DMS153 treated with DMSO at 0.1 percent for 48 hours (cell line): ENCODE measurements around the gene TRPV2.
"Not testable (repeated sequence)": the region's sequence is repeated elsewhere in the genome, so short reads cannot be mapped to it uniquely, and the experiment has no call there.

ENCODE experiments used
- DNase-seq: peaks from one replicate; lab custom pipeline; 2025; ENCODE audit not compliant: unreplicated experiment; lab: John Stamatoyannopoulos, UW

TRPV2 gene

DNA sequence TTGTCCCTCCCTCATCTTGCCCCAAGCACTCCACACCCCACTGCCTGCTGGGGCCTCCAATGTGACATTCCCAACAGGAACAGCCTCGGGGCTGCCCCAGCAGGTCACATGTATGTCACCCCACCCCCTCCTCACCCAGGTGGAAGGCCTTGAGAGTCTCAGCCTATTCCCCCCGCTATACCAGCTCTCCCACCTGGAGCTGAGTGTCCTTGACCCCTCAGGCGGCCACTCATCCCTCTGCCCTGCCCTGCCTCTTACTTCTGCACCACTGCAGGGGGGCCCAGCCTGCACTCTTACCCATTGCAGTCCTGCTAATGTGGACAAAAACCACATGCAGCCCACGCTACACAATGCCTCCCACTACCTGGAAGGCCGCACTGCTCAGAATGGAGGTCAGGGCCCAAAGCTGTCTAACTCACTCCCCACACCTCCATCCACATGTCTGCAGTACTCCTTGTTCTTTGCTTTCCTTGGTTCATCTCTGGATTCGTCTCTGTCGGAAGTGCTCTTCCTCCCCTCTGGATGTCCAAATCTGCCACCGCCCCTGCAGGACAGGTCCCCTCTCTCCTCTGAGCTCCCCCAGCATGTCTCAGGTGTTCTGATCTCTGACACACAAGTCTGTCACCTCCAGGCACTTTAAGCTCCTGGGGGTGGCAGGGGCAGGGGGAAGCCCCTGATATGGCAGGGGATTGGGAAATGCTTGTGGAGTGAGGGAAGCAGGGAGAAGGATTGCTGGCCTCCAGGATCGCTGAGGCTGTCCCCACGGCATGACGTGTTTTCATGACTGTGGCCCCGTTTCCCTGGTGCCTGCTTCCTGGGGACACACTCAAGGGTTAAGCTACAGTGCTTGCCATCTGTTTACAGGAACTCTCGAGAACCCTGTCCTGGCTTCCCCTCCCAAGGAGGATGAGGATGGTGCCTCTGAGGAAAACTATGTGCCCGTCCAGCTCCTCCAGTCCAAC, 20.8 kb downstream of the TRPV2 start:
- DNase-seq: no peak

DNA sequence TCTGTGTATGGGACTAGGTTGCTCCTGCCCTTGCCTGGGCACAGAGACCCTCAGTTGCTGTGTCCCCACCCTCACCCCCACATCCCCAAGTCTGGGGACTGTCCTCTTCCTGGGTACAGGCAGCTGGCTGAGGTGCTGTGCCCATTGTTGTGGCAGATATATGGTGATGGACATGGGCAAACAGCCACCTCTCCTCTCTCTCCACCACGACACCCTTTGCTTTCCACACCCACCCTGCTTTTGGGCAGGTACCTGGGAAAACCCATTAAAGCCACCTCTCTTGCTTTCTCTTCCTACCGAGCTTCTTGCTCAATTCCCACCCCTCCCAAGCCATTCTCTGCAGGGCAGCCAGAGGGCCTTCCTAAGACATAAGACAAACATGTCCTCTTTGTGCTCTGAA, 21.7 kb downstream of the TRPV2 start:
- DNase-seq: no peak

DNA sequence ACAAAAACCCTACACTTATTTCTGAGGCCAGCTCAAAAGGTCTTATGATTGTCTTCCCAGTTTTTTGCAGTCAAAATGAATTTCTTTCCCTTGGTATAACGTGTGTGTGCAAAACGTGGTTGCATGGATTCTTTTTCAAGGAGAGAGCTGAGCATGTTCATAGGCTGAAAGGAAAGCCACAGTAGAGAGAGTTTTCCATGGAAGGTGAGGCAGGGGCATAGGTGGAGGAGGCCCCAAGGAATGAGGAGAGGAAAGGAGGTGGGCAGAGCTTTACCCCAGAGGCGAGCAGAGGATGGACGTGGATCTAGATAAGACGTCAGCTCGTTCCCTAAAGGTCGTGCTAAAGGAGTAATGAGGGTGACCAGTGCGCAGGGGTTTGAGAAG, 22.8 kb downstream of the TRPV2 start:
- no peak for DNase-seq

DNA sequence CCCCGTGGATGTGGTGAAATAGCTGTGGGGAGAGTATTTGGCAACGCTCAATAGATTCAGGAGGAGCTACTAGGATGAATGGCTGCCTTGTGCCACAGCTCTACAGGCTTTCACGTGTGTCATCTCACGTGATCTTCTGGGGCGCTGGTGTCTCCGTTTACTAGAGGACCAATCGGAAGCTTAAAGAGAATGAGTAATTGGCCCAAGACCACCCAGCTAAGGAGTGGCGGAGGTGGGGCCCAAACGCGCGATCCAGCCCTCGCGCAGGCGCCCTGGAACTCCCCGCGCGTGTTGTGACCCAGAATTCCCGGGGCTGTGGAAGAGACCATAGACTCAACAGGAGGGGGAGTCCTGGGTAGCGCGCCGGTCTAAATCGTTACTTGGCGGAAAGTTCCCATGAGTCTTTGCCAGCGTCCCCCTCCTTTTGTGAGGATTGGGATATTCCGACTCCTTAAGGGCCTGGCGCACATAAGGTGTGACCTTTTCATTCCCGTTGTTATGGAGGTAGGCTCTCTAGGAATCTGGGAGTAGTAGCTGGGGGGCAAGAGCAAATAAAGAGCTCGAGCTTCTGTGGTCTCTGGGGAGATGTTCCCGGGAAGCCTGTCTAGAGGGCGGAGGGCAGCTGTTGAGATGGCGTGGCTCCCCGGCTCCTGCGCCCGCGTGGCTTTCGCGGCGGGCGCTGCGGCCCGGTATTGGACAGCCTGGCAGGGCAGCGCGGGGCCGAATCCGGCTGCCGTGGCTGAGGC, 23.4 kb downstream of the TRPV2 start:
- DNase-seq: peak; percentile 85

DNA sequence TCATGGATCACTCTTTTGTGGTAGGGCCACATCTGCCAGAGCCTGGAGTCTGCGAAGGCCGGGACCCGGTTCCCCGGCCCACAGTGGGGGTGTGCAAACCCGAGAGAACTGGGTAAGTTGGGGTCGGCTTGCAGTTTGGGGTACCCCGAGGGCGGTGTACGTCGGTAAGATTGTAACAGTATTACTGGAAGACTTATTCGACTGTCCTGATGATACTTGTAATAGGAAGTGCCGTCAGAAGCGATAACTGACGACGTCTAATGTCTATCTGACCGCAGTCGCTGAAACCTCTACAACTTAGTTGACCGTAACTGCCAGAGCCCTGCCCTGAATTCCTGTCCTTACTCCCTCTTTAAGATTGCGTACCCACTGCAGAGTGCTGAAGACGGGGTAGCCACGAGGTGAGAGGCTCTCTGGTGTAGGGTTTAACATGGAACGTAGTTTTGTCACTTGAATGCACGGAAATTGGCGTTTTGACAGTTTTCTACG, 24.0 kb downstream of the TRPV2 start:
- no peak for DNase-seq

DNA sequence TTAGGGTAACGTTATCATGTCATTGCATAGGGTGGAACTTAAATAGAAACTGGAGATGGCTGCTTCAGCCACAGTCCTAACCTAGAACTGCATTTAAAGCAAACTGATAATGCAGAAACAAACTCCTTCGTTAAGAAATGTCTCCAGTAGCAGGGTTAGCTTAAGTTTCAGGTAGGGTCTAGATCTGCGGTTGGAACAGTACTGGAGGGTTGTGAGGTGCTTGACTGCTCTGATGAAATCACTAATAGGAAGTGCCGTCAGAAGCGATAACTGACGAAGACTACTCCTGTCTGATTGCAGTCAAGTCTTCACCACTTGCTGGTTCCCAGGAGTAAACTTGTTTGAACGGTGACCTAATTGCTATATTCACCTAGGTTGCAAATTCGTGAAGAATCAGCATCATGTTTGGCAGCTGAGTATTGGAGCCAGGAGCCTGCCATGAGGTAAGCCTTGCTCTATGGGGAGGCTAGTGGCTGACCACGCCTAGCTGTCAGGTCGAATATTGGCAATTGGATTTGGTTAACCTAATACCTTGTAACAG, 24.5 kb downstream of the TRPV2 start:
- no peak for DNase-seq

DNA sequence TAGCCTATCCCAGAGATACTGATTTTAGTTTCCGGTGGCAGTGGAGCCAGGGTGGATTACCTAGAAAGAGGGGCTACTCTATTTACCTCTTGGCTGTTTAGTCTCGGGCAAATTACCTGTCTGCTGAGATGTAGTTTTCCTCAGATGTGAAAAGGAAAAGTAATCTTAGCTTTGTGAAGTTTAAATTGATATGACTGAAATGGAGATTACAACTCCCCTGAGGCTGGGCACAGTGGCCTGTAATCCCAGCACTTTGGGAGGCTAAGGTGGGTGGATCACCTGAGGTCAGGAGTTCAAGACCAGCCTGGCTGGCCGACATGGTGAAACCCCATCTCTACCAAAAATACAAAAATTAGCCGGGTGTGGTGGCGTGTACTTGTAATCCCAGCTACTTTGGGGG, 25.0 kb downstream of the TRPV2 start:
- not testable (repeated sequence) for DNase-seq

DNA sequence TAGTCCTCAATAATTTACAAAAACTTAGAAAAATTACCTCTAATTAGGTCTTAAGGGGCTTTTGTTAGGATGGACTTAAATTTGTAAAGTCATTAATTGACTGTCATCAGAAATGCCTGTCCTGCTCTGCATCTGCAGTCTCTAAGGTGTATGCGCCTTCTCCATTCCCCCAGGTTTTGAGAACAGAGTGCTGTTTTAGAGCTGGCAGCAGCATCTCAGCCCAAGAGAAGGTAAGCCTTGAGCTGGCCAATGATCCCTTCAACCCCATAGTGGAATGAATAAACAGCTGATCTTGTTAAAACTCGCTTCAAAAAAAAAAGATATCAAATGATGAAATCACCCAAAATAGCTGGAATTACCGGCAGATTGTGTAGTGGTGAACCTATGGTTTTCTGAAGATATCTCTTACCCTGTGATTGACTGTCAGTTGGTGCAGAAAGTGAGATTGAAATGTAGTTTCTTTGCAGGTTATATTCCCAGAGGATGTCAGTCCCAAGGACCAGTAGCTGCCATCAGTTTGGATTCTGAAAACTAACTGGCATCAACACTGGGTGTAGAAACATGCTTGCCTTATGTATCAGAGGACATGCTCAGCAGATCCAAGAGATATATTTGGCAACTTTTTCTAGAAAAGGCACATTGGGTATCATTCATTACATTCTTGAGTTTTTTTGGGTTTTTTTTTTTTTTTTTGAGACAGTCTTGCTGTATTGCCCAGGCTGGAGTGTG, 25.7 kb downstream of the TRPV2 start:
- DNase-seq: no peak

DNA sequence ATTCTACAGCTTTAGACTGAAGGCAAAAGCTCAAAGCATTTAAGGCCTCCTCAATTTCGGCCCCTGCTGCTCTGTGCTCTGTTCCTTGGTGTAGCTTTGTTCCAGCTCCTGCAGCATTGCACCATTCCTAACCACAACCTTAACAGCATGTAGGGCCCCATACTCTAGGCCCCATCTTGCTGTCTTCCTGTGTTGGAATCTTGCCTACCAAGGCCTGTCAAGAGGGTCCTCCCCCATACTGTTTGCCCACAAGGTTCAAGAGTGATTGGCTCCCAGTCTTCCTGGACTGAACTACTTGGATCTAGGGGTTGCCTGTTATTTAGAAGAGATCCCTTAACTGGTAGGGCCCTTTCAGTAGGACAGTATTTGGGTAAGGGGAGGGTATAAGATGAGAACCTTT, 26.8 kb downstream of the TRPV2 start:
- no peak for DNase-seq

DNA sequence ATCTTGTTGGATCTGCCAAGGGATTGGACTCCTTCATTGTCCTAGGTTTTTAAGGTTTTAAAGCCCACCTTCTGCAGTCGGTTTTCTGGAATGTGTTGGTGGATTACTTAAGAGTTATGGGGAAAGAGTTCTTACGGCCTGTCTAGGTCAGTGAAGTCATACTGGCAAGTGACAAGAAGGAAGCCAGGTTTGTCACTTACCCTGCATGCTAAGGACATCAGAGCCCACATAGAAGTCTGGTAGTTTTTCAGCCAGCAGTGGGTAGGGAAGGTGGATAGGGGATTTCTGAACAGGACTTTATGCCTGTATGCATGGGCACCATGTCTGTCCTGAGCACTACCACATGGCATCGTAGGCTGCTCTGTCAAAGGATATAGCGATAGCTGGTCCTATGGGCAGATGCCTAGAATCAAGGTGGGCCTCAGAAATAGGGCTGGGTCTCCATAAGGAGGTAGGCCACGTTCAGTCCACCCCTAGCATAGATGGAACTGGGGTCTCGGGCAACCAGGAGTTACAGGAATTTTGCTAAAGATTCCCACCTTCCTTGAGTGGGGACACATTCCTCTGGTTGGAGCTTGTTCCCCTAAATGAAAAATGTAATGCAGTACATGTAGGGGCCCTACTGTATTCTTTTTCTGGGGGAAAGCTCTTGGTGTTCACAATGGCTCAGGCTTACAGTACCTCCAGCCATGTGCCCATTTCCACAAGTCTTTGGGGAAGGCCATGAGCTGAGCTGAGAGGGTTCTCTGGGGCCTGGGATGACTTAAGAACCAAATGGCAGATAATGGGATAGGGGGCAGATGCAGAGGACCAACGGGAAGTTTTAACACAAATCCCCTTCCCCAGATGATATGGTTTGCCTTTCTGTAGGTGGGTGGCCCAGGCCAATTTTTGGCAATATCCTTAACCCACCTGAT, 27.5 kb downstream of the TRPV2 start:
- DNase-seq: no peak

DNA sequence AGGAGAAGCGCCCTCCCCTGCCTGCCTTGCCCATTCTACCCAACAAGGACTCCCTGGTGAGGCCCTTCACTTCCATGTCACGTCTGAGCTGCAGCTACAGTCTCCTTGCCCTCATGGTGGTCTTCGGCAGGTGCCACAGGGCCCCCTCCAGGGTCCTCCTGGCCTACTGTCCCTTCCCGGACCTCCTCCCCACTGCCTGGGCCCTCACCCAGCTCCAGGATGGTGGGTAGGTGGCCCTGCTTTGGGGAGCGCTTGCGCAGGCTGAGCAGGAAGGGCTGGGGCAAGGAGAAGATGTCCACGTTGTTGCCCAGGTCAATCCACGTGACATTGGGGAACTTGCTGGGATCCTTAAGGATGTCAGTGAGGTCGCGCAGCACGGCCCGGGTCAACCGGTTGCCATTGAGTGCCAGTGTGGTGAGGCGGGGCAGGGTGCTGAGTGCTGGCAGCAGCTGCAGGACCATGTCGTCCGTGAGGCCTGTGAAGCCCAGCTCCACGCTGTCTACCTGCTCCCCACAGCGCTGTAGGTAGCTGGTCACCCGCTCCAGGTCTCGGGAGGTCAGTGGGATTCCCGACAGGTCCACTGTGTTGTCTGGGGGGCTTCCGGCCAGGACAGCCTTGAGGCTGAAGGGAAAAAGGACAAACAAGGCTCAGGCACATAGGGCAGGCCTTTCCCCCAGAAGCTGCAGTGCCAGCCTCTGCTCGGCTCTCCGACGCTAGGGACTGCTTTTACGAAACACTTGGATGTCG, 28.3 kb downstream of the TRPV2 start:
- DNase-seq: no peak

DNA sequence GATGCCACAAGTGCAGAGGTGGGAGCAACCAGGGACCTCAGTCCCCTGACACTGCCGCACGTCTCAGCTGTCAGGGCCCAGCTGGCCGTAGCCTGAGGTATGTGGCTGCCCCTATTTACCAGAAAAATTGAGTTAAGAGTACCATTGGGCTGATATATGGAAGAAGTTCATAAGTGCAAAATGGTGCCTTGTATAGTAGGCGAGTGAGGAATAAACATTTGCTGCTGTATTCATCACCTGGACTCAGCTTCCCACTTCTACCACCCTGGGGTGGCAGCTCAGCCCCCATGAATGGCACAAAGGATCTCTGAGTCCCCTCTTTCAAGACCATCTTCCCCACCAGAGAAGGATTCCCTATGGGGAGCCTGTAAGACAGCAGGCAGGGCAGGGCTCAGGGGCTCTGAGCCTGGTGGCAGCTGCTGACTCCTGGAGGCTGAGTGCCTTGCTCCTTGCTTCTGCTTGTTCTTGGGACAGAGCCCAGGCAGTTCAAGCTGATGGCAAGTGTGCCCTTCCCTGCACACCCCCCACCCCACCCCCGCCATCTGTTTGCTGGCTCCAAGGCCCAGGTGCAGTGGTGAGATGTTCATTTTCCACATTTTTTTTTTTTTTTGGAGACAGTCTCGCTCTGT, 29.0 kb downstream of the TRPV2 start:
- DNase-seq: no peak

DNA sequence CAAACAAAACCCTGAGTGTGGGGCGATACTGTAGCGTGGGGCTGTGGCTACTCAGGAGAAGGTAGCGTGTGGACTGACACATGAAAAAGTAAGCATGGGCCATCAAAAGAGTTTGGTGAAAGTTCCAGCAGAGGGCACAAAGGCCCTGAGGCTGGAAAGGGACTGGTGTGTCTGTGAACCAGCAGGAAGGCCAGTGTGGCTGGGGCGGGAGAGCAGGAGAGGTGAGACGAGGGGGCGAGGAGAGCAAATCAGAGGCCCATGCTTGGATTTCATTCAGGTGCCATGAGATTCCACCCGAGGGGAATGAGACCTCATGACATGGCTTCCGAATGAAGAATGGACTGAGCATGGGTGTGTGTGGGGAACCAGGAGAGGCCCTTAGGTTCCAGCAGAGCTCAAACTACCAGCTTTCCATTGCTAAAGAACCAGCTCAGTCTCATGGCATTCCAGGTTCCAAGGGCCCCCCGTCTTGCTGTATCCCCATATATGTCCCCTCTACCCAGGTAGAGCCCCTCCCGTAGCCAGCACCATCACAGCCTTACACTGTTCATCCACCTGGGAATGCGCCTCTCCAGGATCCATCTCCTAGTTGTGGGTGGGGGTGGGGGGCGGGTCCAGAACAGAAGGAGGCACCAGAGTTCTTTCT, 31.1 kb downstream of the TRPV2 start:
- DNase-seq: no peak

DNA sequence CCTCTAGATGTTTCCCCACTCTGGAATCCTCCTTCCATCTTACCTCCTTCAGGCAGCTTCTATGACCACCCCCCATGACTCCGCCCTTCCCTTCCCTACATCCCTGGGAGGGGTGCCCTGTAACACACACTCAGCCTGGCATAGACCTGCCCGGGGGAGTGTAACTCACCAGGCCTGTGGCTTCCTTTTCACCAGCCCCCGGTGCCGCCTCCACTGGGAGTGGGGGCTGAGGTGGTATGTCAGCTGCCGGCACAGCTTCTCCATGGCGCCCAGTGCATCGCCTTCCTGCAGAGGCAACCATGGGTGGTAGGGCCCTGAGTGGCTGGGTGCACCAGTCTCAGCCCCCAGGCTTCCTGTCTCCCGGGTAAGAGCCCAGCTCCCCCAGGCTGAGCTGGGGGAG, 32.3 kb downstream of the TRPV2 start:
- no peak for DNase-seq

DNA sequence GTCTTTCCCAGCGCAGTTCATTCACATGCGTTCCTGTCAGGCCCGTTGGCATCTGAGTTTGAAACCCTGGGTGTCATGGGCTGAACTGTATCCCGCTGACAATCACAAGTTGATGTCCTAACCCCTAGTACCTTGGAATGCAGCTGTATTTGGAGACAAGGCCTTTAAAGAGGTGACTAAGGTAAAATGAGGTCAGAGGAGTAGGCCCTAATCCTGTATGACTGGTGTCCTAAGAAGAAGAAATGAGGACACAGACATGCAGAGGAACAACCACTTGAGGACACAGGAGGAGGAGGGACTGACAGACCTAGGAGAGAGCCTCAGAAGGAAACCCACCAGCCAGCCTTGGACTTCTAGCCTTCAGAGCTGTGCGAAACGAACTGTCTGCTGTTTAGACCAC, 33.1 kb downstream of the TRPV2 start:
- DNase-seq: no peak

DNA sequence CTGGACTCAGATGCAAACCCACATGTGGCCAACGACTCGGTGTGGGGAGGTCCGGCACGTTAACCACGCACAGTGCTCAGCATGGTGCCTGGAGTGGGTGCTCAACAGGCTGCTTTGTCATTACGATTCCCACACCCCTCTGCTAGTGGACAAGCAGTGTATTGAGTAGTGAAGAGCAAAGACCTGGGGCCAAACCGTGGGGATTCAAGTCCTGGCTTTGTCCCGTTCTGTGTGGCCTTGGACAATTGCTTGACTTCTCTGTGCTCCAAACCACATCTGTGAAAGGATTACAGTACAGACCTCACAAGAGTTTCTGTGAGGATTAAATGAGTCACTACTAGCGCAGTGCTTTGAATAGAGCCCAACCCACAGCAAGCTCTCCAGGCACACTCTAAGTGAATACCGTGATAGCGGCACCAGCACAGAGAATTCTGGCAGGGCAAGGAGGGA, 33.8 kb downstream of the TRPV2 start:
- no peak for DNase-seq

DNA sequence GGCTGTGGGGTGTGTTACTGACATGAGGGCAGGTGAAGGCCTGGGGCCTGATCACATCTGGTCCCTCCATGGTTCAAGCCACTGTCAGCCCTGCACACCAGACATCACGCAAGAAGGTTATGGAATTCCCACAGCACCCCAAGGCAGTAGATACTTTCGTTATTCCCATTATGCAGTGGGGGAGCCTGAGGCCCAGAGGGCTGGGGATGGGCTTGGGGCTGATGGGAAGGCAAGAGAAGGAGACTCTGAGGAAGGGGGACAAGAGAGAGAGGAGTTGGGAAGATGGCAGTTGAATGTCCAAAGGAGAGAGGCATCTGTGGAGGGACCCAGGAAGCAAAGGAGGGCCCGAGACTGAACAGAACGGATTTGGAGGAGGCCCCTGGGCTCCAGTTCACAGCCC, 34.7 kb downstream of the TRPV2 start:
- no peak for DNase-seq

DNA sequence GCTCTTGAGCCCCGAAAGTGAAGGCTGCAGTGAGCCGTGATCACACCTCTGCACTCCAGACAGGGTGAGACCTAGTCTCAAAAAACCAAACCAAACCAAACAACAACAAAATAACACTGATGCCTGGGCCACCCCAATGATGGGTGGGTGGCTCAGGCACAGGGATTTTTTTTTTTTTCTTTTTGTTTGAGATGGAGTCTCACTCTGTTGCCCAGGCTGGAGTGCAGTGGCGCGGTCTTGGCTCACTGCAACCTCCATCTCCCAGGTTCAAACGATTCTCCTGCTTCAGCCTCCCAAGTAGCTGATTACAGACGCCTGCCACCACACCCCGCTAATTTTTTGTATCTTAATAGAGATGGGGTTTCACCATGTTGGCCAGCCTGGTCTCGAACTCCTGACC, 36.9 kb downstream of the TRPV2 start:
- DNase-seq: not testable (repeated sequence)
